ENCODE measurements around the gene PDCD4.

DNA sequence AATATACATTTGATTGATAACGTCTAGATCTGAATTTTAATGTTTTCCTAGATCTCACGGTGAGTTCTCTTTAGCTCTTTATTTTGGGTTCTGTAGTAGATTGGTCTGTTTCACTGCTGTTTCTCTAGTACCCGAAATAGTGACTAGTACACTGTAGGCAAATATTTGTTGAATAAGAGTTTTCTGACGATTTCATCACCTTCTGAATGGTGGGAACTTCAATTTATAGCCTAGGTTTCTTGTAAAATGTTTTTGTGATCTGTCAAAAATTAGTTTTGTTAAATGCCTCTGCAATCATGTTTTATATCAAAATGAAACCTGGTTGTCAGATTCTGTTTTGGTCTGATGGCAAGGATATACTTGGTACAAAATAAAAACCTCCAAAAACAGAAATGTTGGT is 10.2 kb downstream of the PDCD4 start:
- TF ChIP-seq, protein P1, sequence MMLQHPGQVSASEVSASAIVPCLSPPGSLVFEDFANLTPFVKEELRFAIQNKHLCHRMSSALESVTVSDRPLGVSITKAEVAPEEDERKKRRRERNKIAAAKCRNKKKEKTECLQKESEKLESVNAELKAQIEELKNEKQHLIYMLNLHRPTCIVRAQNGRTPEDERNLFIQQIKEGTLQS (IDR thresholded peaks at IDR 0.05; ENCODE audit: insufficient read depth, low read depth, low read length) = no peak
- TF ChIP-seq SIX5 (IDR thresholded peaks at IDR 0.05; ENCODE audit: low read depth, low read length) (no peak), EZH2 (IDR thresholded peaks at IDR 0.05; ENCODE audit: low read depth, low read length, severe bottlenecking) (no peak), POU5F1 (IDR thresholded peaks at IDR 0.05; ENCODE audit: low read depth, low read length) (no peak), EP300 (IDR thresholded peaks at IDR 0.05; ENCODE audit: borderline replicate concordance in 1 of 2, low read depth in 2 of 2, low read length in 2 of 2) (no peak), CTCF (IDR thresholded peaks at IDR 0.05; ENCODE audit: control extremely low read depth in 1 of 3, insufficient read depth in 1 of 3, low read depth in 1 of 3, low read length in 3 of 3) (no peak), RNF2 (IDR thresholded peaks at IDR 0.05; ENCODE audit: borderline replicate concordance, low read depth, low read length, missing control alignments, poor library complexity, severe bottlenecking) (no peak)
